ENCODE data around the gene ADAM19.

GRCh38 chr5:157455057-157455456 is 120.5 kb downstream of the ADAM19 start:
- no peak for TF ChIP-seq CTCF (IDR thresholded peaks at IDR 0.05)
- no peak for TF ChIP-seq POLR2A (IDR thresholded peaks at IDR 0.05)

Measured in uterus (tissue), 2 donors.